T-cell (primary cell): ENCODE results near the gene RTN4IP1. TPM values are rescaled to one million over a fixed set of nuclear protein-coding genes. Genes with fewer than 3 reads are reported as not detected.
"Not testable (repeated sequence)": the region's sequence is repeated elsewhere in the genome, so short reads cannot be mapped to it uniquely, and the experiment has no call there.

ENCODE experiments used
- ATAC-seq, 4 experiments: fragments of 200-7000 bp in 3 of 4; fragments of 150-1000 bp in 1 of 4; cut with Tn5 transposase; replicated peaks in 1 of 4; 1 replicate in 3 of 4; 2 replicates in 1 of 4; pipeline ENCODE4 v1.10.0; 2021; ENCODE audit warnings: moderate library complexity in 3 of 4, mild to moderate bottlenecking in 2 of 4, moderate number of reproducible peaks in 1 of 4
- CTCF ChIA-PET, 2 donors: fragments of 300-600 bp; sonication (Branson Sonifier 250); formaldehyde crosslinking; loops; one replicate each; lab custom pipeline; 2022; ENCODE audit warnings: antibody characterized with exemption in 2 of 2; lab: Charles Lee
- POLR2A ChIA-PET, 2 donors: fragments of 300-600 bp; sonication (Branson Sonifier 250); formaldehyde crosslinking; loops; one replicate each; lab custom pipeline; 2022; ENCODE audit warnings: antibody characterized with exemption in 2 of 2; lab: Charles Lee
- DNase-seq, 35 experiments: peaks; one replicate each; pipeline versions ENCODE4 v3.0.0 to v3.0.0-alpha.2; 2013 to 2023
- H3K27ac ChIP-seq: one replicate; pipeline ENCODE4 v1.5.1; 2013; ENCODE audit warnings: low read length
- H3K27me3 ChIP-seq, 2 experiments: replicated peaks in 1 of 2; 1 replicate in 1 of 2; 2 replicates in 1 of 2; pipeline versions ENCODE4 v1.6.1 to v1.7.0; 2013; ENCODE audit warnings: low read length in 1 of 2, mixed read lengths in 1 of 2; ENCODE audit not compliant: control insufficient read depth in 2 of 2, insufficient read depth in 2 of 2; ENCODE audit errors: extremely low read depth in 1 of 2
- H3K36me3 ChIP-seq, 2 donors: 1 replicate in 1 of 2; 2 replicates in 1 of 2; pipeline versions ENCODE4 v1.6.1 to v1.7.0; 2013; ENCODE audit warnings: low read length in 1 of 2; ENCODE audit not compliant: control insufficient read depth in 2 of 2, insufficient read depth in 1 of 2; ENCODE audit errors: extremely low read depth in 1 of 2
- H3K4me1 ChIP-seq, 2 experiments: 1 replicate in 1 of 2; 2 replicates in 1 of 2; pipeline versions ENCODE4 v1.6.1 to v1.7.0; 2013; ENCODE audit warnings: low read length in 2 of 2, mixed read lengths in 1 of 2; ENCODE audit not compliant: insufficient read depth in 2 of 2, control insufficient read depth in 1 of 2; ENCODE audit errors: extremely low read depth in 1 of 2
- H3K4me3 ChIP-seq, 2 donors: 1 replicate in 1 of 2; 2 replicates in 1 of 2; pipeline versions ENCODE4 v1.5.1 to v1.7.0; 2013; ENCODE audit warnings: mild to moderate bottlenecking in 2 of 2, low read length in 1 of 2, moderate library complexity in 1 of 2; ENCODE audit not compliant: control insufficient read depth in 1 of 2; ENCODE audit errors: extremely low read depth in 1 of 2
- H3K9me3 ChIP-seq: 2 replicates; pipeline ENCODE4 v1.7.0; 2013
- H3K27ac Mint-ChIP-seq, 2 donors: one replicate each; pipeline ENCODE4 v1.8.0; 2020 to 2021; ENCODE audit warnings: mild to moderate bottlenecking in 2 of 2, mixed read lengths in 2 of 2
- H3K27me3 Mint-ChIP-seq, 2 donors: one replicate each; pipeline ENCODE4 v1.8.0; 2021 to 2022; ENCODE audit warnings: mixed read lengths in 2 of 2
- H3K36me3 Mint-ChIP-seq: one replicate; pipeline ENCODE4 v1.8.0; 2021; ENCODE audit warnings: mixed read lengths
- H3K4me1 Mint-ChIP-seq, 3 donors: one replicate each; pipeline ENCODE4 v1.8.0; 2020 to 2022; ENCODE audit warnings: mixed read lengths in 3 of 3, mild to moderate bottlenecking in 1 of 3
- H3K4me3 Mint-ChIP-seq, 3 donors: one replicate each; pipeline ENCODE4 v1.8.0; 2020 to 2022; ENCODE audit warnings: mild to moderate bottlenecking in 3 of 3, mixed read lengths in 3 of 3, moderate library complexity in 3 of 3
- H3K9me3 Mint-ChIP-seq, 3 donors: one replicate each; pipeline ENCODE4 v1.8.0; 2020 to 2022; ENCODE audit warnings: mixed read lengths in 3 of 3
- WGBS: methylation state at CpG from one replicate; pipeline ENCODE4 v1.1.5; 2013; ENCODE audit warnings: missing lambda C conversion rate; ENCODE audit not compliant: insufficient coverage; 5-methylcytosine and 5-hydroxymethylcytosine counted together
- total RNA-seq, 35 experiments: library from RNA in 6 of 35; stranded (reverse) in 6 of 35; fragments of 120-200 nt in 1 of 35; gene quantifications; one replicate each; pipeline versions ENCODE4 v1.2.1 to v1.2.4 and lab custom pipeline; 2013 to 2026

The RTN4IP1 gene
- total RNA-seq, 5 donors from 2014 or later (not counting 1 experiment from before 2014, with no cell fraction given) = 5.2 to 7.6 (median 7.0) TPM

DNA sequence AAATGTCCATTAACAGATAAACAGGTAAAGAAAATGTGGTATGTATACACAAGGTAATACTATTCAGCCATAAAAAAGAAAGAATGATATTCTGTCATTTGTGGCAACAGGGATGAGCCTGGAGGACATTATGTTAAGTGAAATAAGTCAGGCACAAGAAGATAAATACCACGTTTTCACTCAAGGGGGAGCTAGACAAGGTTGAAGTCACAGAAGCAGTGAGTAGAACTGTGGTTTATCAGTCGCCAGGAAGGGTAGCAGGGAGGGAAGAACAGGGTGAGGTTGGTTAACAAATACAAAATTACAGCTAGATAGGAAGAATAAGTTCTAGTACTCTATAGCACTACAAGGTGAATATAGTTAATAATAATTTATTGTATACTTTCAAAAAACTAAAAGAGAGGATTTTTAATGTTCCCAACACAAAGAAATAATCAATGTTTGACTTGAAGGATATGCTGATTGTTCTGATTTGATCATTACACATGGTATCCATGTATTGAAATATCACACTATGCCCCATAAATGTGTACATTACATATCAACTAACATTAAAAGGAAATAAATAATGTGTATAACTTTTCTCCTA, 21.1 kb downstream of the RTN4IP1 start:
- no peaks in the 10 kb centered on the region for H3K4me1 ChIP-seq
- Mint-ChIP-seq H3K27ac (no peak overlapping the region), H3K9me3 (no peaks in the 10 kb centered on the region), H3K4me3 (no peak overlapping the region), H3K4me1 (peaks cover 0 to 9% (median 0%) of the 10 kb centered on the region in 3 donors), H3K36me3 (peaks cover 28% of the 10 kb centered on the region), H3K27me3 (no peaks in the 10 kb centered on the region)
- ATAC-seq (peak; percentile 57 to 75 (median 72)), DNase-seq (peak in 10 of 35 experiments; percentile 1 to 70 (median 12))
- no peaks in the 10 kb centered on the region for H3K27me3 ChIP-seq
- no peak overlapping the region for H3K4me3 ChIP-seq
- H3K36me3 ChIP-seq = peaks cover 3 to 4% of the 10 kb centered on the region in 2 donors
- ChIA-PET POLR2A (interaction anchor here in 1 of 2 donors (0.6 kb wide), 1 partner anchor 87 kb away, joined by 3 read pairs; no protein-coding TSS in a partner anchor), CTCF (interaction anchor here in 1 of 2 donors (0.6 to 1.5 kb wide), 9 partner anchors 11 to 879 kb away, joined by 3 to 6 read pairs (median 3); partner anchors contain the start of genes QRSL1 and RTN4IP1)
- no peak overlapping the region for H3K27ac ChIP-seq
- WGBS = no CpG with 5 or more reads among the region's 2 CpGs
- H3K9me3 ChIP-seq = no peaks in the 10 kb centered on the region

DNA sequence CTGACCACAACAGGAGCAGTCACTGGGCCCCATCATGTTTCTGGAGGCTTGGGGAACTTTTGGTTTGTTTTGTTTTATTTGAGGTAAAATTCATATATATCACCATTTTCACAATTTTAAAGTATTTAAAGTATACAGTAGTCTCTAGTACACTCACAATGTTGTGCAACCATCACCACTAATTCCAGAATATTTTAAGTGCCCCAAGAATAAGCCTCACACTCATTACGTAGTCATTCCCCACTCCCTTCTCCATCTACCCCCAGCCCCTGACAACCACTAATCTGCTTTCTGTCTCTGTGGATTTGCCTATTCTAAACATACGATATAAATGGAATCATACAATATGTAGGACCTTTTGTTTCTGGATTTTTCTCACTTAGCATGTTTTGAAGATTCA, 29.0 kb downstream of the RTN4IP1 start:
- Histone ChIP-seq H3K36me3 (peaks cover 0 to 8% of the 10 kb centered on the region in 2 donors), H3K4me3 (no peak overlapping the region), H3K9me3 (peaks cover 3% of the 10 kb centered on the region), H3K27me3 (no peaks in the 10 kb centered on the region), H3K4me1 (no peaks in the 10 kb centered on the region), H3K27ac (no peak overlapping the region)
- ChIA-PET POLR2A (no interaction called here), CTCF (no interaction called here)
- no peak for ATAC-seq
- no peak for DNase-seq
- Mint-ChIP-seq H3K27ac (no peak overlapping the region), H3K27me3 (no peaks in the 10 kb centered on the region), H3K4me1 (no peaks in the 10 kb centered on the region), H3K36me3 (peaks cover 48% of the 10 kb centered on the region), H3K9me3 (peaks cover 0 to 2% (median 0%) of the 10 kb centered on the region in 3 donors), H3K4me3 (no peak overlapping the region)
- 80% methylated on average over 1 of the region's 2 CpGs for WGBS

DNA sequence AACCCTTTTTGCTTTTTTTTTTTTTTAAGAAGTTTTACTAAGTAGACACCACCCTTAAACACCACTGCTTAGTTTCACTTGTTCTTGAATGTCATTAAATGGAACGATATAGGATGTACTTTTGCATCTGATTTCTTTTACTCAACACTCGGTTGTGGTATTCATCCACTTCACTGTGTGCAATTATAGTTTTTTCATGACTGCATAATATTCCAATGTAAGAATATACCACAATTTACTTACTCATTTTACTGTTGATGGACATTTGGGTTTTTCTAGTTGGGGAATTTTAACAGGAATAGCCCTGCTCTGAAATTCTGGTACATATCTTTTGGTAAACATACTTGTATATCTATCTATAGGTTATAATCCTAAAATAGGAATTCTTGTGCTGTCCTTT, 29.9 kb downstream of the RTN4IP1 start:
- DNase-seq = no peak
- POLR2A ChIA-PET = interaction anchor here in 1 of 2 donors (0.6 kb wide), 1 partner anchor 188 kb away, joined by 3 read pairs; no protein-coding TSS in a partner anchor
- H3K36me3 Mint-ChIP-seq = peaks cover 45% of the 10 kb centered on the region

DNA sequence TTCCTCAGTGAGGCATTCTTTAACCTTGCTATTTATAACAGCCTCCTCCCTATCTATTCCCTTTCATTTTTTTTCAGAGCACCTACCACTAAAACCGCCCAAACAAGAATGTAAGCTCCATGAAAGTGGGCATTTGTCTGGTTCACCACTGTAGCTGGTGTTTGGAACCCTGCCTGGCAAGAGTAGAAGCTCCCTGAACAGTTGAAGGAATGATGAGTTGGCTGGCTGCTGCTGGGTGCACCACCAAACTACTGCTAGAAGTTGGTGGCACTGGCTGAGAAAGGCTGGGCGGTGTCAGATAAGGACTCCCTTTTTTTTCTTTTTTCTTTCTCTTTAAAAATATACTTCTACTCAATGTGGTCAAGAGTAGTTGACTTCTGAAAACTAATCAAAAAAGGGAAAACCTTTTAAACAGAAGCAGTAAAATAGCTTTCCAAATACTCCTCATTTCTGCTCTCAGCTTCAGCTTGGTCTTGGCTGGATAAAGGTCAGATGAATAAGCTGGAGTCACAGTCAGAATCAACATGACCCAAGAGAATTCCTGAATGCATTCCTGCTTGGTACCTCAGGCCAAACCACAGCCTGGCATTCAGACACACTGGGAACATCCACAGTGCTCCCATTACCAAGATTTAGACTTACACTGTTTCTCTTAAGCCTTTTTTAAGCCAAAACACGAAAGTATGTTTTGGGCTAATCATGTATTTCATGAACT, 38.0 kb downstream of the RTN4IP1 start:
- Histone ChIP-seq H3K27ac (no peak overlapping the region), H3K9me3 (no peaks in the 10 kb centered on the region), H3K4me1 (no peaks in the 10 kb centered on the region), H3K36me3 (peaks cover 0 to 25% of the 10 kb centered on the region in 2 donors), H3K27me3 (no peaks in the 10 kb centered on the region), H3K4me3 (no peak overlapping the region)
- DNase-seq (no peak), ATAC-seq (no peak)
- no peak overlapping the region for H3K4me3 Mint-ChIP-seq
- 86% methylated on average over 1 of the region's 3 CpGs for WGBS
- H3K4me1 Mint-ChIP-seq = no peaks in the 10 kb centered on the region
- H3K27me3 Mint-ChIP-seq = no peaks in the 10 kb centered on the region
- H3K27ac Mint-ChIP-seq = no peak overlapping the region
- POLR2A ChIA-PET = interaction anchor here in 1 of 2 donors (0.7 kb wide), 1 partner anchor 40 kb away, joined by 4 read pairs; no protein-coding TSS in a partner anchor
- CTCF ChIA-PET = interaction anchor here in 1 of 2 donors (1.1 kb wide), 1 partner anchor 25 kb away, joined by 4 read pairs; no protein-coding TSS in a partner anchor
- H3K36me3 Mint-ChIP-seq = peaks cover 43% of the 10 kb centered on the region
- H3K9me3 Mint-ChIP-seq = no peaks in the 10 kb centered on the region

More for the DNA sequence above, 29.9 kb downstream of the RTN4IP1 start:
- Histone ChIP-seq H3K4me3 (no peak overlapping the region), H3K9me3 (peaks cover 3% of the 10 kb centered on the region), H3K36me3 (peaks cover 0 to 8% of the 10 kb centered on the region in 2 donors), H3K27me3 (no peaks in the 10 kb centered on the region), H3K27ac (no peak overlapping the region), H3K4me1 (no peaks in the 10 kb centered on the region)
- Mint-ChIP-seq H3K27me3 (no peaks in the 10 kb centered on the region), H3K9me3 (peaks cover 0 to 2% (median 0%) of the 10 kb centered on the region in 3 donors), H3K4me3 (no peak overlapping the region), H3K27ac (no peak overlapping the region), H3K4me1 (no peaks in the 10 kb centered on the region)
- CTCF ChIA-PET = interaction anchor here in 1 of 2 donors (0.6 kb wide), 1 partner anchor 1412 kb away, joined by 3 read pairs; no protein-coding TSS in a partner anchor
- ATAC-seq = no peak
- WGBS = no CpG with 5 or more reads among the region's 2 CpGs

DNA sequence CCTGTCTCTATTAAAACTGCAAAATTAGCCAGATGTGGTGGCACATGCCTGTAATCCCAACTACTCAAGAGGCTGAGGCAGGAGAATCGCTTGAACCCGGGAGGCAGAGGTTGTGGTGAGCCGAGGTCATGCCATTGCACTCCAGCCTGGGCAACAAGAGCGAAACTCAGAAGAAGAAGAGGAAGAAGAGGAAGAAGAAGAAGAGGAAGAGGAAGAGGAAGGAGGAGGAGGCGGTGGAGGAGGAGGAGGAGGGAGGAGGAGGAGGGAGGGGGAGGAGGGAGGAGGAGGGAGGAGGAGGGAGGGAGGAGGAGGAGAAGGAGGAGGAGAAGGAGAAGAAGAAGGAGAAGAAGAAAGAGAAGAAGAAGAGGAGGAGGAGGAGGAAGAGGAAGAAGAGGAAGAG, 40.4 kb downstream of the RTN4IP1 start:
- peaks cover 53% of the 10 kb centered on the region for H3K36me3 Mint-ChIP-seq
- WGBS = 67% methylated on average over 3 of the region's 5 CpGs
- H3K27me3 Mint-ChIP-seq, DNase-seq, ATAC-seq, H3K4me1 ChIP-seq, H3K4me3 ChIP-seq, H3K27ac Mint-ChIP-seq, H3K9me3 Mint-ChIP-seq, CTCF ChIA-PET, POLR2A ChIA-PET, H3K4me1 Mint-ChIP-seq, H3K27ac ChIP-seq, H3K4me3 Mint-ChIP-seq, H3K9me3 ChIP-seq, H3K27me3 ChIP-seq: not testable (repeated sequence)
- H3K36me3 ChIP-seq = peaks cover 0 to 30% of the 10 kb centered on the region in 2 donors

DNA sequence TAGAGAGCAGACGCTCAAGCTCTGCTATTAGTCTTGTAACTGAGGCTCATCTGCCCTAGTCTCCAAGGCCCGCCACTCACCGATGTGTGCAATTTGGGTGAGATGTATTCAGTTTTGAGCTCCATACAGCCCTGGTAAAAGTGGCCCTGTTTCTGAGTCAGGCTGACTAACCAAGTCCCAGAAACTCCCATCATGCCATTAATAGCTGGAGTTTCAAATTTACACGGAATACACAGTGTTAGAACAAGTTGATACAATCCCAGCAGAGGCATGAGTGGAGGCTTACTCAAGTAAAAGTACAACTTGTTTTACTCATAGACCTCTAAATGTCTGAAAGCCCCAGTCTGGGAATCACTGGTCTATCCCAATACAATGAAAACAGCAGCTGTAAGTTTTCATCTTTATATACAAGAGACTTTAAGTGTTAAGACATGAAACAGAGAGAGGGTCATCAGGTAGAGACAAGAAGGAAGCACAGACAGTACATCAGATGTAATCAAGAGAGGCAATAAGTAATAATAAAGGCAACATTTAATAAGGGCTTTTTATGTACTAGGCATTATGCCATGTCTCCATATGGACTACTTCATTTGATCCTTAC, 42.4 kb downstream of the RTN4IP1 start:
- H3K9me3 ChIP-seq = no peaks in the 10 kb centered on the region
- CTCF ChIA-PET = interaction anchor here in 1 of 2 donors (0.5 kb wide), 1 partner anchor 391 kb away, joined by 4 read pairs; no protein-coding TSS in a partner anchor
- Mint-ChIP-seq H3K27ac (no peak overlapping the region), H3K9me3 (no peaks in the 10 kb centered on the region), H3K36me3 (peaks cover 60% of the 10 kb centered on the region), H3K4me1 (no peaks in the 10 kb centered on the region), H3K4me3 (no peak overlapping the region), H3K27me3 (no peaks in the 10 kb centered on the region)
- ATAC-seq (no peak), DNase-seq (no peak)
- no peaks in the 10 kb centered on the region for H3K27me3 ChIP-seq
- H3K36me3 ChIP-seq = peaks cover 0 to 40% of the 10 kb centered on the region in 2 donors
- no peaks in the 10 kb centered on the region for H3K4me1 ChIP-seq
- no peak overlapping the region for H3K27ac ChIP-seq
- WGBS = 100% methylated on average over 2 of the region's 4 CpGs
- no peak overlapping the region for H3K4me3 ChIP-seq
- POLR2A ChIA-PET = no interaction called here
